Measurements from ENCODE around the gene ISOC2.

The ISOC2 gene

GRCh38 chr19:55443824-55444480, 17.5 kb downstream of the ISOC2 start:
- Histone ChIP-seq H3K36me3 (ENCODE audit: insufficient read depth, low read length) (no peaks in the 10 kb centered on the region), H3K9me3 (ENCODE audit: low read depth, low read length) (no peaks in the 10 kb centered on the region), H3K9ac (ENCODE audit: insufficient read length) (no peak overlapping the region), H3K27ac (no peak overlapping the region), H3K4me3 (no peak overlapping the region)
- TF ChIP-seq EZH2 (IDR thresholded peaks at IDR 0.05) (no peak), POLR2AphosphoS5 (IDR thresholded peaks at IDR 0.05; ENCODE audit: borderline replicate concordance, low read depth, low read length) (no peak), FOXP2 (optimal IDR thresholded peaks at IDR 0.05; ENCODE audit: control extremely low read depth, extremely low read length, insufficient read depth) (no peak)
- no peak for DNase-seq (ENCODE audit: low read depth, low spot score)

GRCh38 chr19:55443045-55443823, 18.2 kb downstream of the ISOC2 start, which contains the start of gene SHISA7:
TSS of gene SHISA7 (minus strand) at chr19:55443300. CDS start at chr19:55442863, 437 bp downstream.
- H3K36me3 ChIP-seq (ENCODE audit: insufficient read depth, low read length), result no peaks in the 10 kb centered on the region
- H3K4me3 ChIP-seq, result peak within 1 kb of the TSS; percentile 40; the same call in 1 of the 2 replicates
- H3K27ac ChIP-seq, result no peak within 1 kb of the TSS
- H3K9me3 ChIP-seq (ENCODE audit: low read depth, low read length), result no peaks in the 10 kb centered on the region
- TF ChIP-seq FOXP2 (optimal IDR thresholded peaks at IDR 0.05; ENCODE audit: control extremely low read depth, extremely low read length, insufficient read depth), result no peak
- TF ChIP-seq EZH2 (IDR thresholded peaks at IDR 0.05), result no peak
- no peak for TF ChIP-seq POLR2AphosphoS5 (IDR thresholded peaks at IDR 0.05; ENCODE audit: borderline replicate concordance, low read depth, low read length)
- H3K9ac ChIP-seq (ENCODE audit: insufficient read length), result no peak within 1 kb of the TSS
- no peak for DNase-seq (ENCODE audit: low read depth, low spot score)

DNA sequence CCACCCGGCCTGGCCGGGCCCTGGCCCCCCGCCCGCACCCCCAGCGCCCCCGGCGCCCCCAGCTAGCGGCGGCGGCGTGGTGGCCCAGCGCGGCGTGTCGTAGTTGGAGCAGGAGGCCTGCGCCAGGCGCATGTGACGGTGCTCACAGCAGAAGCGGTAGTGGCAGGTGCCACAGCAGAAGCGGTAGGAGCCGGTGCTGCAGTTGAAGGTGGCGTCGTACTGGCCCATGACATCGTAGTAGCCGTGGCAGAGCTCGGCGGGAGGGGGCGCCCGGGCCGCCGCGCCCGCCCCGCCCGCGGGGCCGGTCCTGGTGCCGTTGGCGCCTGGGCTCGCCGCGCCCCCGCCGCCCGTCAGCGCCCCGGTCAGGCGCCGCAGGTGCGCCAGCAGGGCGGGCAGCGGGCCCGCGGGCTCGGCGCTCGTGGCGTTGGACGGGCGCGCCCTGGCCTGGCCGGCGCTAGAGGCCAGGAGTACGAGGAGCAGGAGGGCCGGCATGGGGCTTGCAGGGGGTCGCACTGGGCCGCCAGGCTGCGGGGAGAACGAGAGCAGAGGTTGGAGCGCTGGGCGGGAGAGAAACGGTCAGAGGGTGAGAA, 19.0 kb downstream of the ISOC2 start:
- Histone ChIP-seq H3K9ac (ENCODE audit: insufficient read length) (no peak overlapping the region), H3K27ac (no peak overlapping the region), H3K4me3 (no peak overlapping the region), H3K9me3 (ENCODE audit: low read depth, low read length) (no peaks in the 10 kb centered on the region), H3K36me3 (ENCODE audit: insufficient read depth, low read length) (no peaks in the 10 kb centered on the region)
- TF ChIP-seq EZH2 (IDR thresholded peaks at IDR 0.05), result no peak
- TF ChIP-seq FOXP2 (optimal IDR thresholded peaks at IDR 0.05; ENCODE audit: control extremely low read depth, extremely low read length, insufficient read depth), result no peak
- no peak for TF ChIP-seq POLR2AphosphoS5 (IDR thresholded peaks at IDR 0.05; ENCODE audit: borderline replicate concordance, low read depth, low read length)
- DNase-seq (ENCODE audit: low read depth, low spot score), result no peak

DNA sequence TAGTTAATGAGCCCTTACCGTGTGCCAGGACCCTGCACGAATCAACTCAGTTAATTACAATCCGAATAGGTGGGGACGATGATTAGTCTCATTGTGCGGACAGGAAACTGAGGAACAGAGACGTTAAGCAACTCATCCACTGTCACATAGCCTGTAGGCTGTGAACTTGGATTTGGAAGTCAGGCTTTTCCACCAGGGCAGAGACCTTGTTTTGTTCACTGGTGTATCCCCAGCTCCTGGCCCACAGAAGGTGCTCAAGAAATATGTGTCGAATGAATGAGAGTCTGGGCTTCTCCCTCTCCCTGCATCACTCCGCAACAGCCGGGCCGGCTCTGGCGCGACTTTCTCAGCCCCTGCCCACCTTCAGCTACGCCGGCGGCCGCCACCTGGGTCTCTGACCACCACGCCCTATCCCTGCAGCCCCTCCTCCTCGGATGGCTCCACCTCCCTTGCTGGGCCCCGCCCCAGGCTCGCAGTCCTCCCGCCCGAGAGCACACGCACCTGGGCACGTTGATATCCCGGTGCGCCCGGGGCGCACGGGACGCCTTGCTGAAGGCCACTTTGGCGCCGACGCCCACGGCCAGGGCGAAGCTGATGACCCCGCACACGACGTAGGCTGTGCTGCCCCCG, 19.6 kb downstream of the ISOC2 start:
- 0 out of 2 replicates have a peak overlapping the region, but pooled peaks have one; percentile 18 for H3K4me3 ChIP-seq
- no peaks in the 10 kb centered on the region for H3K9me3 ChIP-seq (ENCODE audit: low read depth, low read length)
- TF ChIP-seq POLR2AphosphoS5 (IDR thresholded peaks at IDR 0.05; ENCODE audit: borderline replicate concordance, low read depth, low read length) (no peak), EZH2 (IDR thresholded peaks at IDR 0.05) (no peak)
- no peaks in the 10 kb centered on the region for H3K36me3 ChIP-seq (ENCODE audit: insufficient read depth, low read length)
- no peak overlapping the region for H3K27ac ChIP-seq
- no peak for DNase-seq (ENCODE audit: low read depth, low spot score)
- H3K9ac ChIP-seq (ENCODE audit: insufficient read length), result no peak overlapping the region

GRCh38 chr19:55441319-55441691, 20.1 kb downstream of the ISOC2 start:
- no peak for DNase-seq (ENCODE audit: low read depth, low spot score)
- no peak for TF ChIP-seq EZH2 (IDR thresholded peaks at IDR 0.05)
- no peak for TF ChIP-seq FOXP2 (optimal IDR thresholded peaks at IDR 0.05; ENCODE audit: control extremely low read depth, extremely low read length, insufficient read depth)
- no peak for TF ChIP-seq POLR2AphosphoS5 (IDR thresholded peaks at IDR 0.05; ENCODE audit: borderline replicate concordance, low read depth, low read length)
- Histone ChIP-seq H3K27ac (no peak overlapping the region), H3K9ac (ENCODE audit: insufficient read length) (no peak overlapping the region), H3K4me3 (no peak overlapping the region), H3K36me3 (ENCODE audit: insufficient read depth, low read length) (no peaks in the 10 kb centered on the region), H3K9me3 (ENCODE audit: low read depth, low read length) (no peaks in the 10 kb centered on the region)

DNA sequence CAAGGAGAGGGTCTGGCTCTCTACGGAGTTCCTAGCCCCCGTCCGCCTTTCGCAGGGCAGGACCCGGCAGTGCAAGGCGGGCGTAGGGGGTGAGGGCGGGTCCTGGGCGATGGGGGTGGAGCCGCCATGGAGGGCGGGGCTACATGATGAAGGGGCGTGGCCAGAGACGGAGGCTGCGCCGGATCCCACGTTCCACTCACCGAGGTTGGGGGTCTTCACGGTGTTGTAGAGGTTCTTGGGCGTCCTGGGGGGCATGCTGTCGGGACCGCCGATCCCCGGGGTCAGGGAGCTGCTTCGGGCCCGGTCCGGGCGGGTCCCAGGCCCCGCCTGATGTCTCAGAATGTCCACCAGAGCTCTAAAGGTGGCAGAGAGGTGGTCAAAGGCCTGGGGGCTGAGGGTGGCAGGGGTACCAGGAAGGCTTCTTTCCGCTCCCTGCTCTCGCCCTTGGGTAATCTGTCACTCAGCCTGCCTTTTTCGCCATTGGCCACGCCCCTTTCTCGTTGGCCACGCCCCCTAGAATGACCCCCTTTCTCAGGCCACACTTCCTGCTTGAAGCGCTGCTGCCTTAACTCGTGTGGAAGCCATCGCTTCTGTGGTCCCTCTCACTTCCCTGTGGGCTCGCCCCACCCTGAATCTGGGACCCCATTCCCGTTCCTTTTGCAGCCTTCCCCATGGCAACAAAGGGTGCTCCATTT, 20.9 kb downstream of the ISOC2 start:
- H3K9me3 ChIP-seq (ENCODE audit: low read depth, low read length), result no peaks in the 10 kb centered on the region
- peak overlapping the region; percentile 63 for H3K4me3 ChIP-seq
- no peak for DNase-seq (ENCODE audit: low read depth, low spot score)
- no peak overlapping the region for H3K9ac ChIP-seq (ENCODE audit: insufficient read length)
- no peak for TF ChIP-seq FOXP2 (optimal IDR thresholded peaks at IDR 0.05; ENCODE audit: control extremely low read depth, extremely low read length, insufficient read depth)
- no peaks in the 10 kb centered on the region for H3K36me3 ChIP-seq (ENCODE audit: insufficient read depth, low read length)
- H3K27ac ChIP-seq, result no peak overlapping the region

- Histone ChIP-seq H3K27ac (no peak overlapping the region), H3K9ac (ENCODE audit: insufficient read length) (no peak overlapping the region), H3K9me3 (ENCODE audit: low read depth, low read length) (no peaks in the 10 kb centered on the region), H3K36me3 (ENCODE audit: insufficient read depth, low read length) (no peaks in the 10 kb centered on the region), H3K4me3 (no peak overlapping the region)
- no peak for DNase-seq (ENCODE audit: low read depth, low spot score)
- TF ChIP-seq FOXP2 (optimal IDR thresholded peaks at IDR 0.05; ENCODE audit: control extremely low read depth, extremely low read length, insufficient read depth) (no peak), POLR2AphosphoS5 (IDR thresholded peaks at IDR 0.05; ENCODE audit: borderline replicate concordance, low read depth, low read length) (no peak), EZH2 (IDR thresholded peaks at IDR 0.05) (no peak)
Observed at GRCh38 chr19:55439052-55439451, 22.4 kb downstream of the ISOC2 start.

GRCh38 chr19:55437410-55437809, 24.0 kb downstream of the ISOC2 start:
- Histone ChIP-seq H3K36me3 (ENCODE audit: insufficient read depth, low read length) (no peaks in the 10 kb centered on the region), H3K4me3 (no peak overlapping the region), H3K27ac (no peak overlapping the region), H3K9me3 (ENCODE audit: low read depth, low read length) (no peaks in the 10 kb centered on the region), H3K9ac (ENCODE audit: insufficient read length) (no peak overlapping the region)
- no peak for TF ChIP-seq FOXP2 (optimal IDR thresholded peaks at IDR 0.05; ENCODE audit: control extremely low read depth, extremely low read length, insufficient read depth)
- no peak for TF ChIP-seq EZH2 (IDR thresholded peaks at IDR 0.05)
- TF ChIP-seq POLR2AphosphoS5 (IDR thresholded peaks at IDR 0.05; ENCODE audit: borderline replicate concordance, low read depth, low read length), result no peak
- DNase-seq (ENCODE audit: low read depth, low spot score), result no peak

All from SK-N-MC (cell line).